OCI-LY1 (cell line): ENCODE data around the gene SPATA32.

ENCODE experiments used
- H2AFZ ChIP-seq: fragments of 200-600 bp; sonication (generic), shearing (Covaris generic); 2 replicates; pipeline ENCODE4 v1.6.0; 2014; ENCODE audit warnings: antibody characterized with exemption, mild to moderate bottlenecking, low read length
- H3F3A ChIP-seq: fragments of 200-600 bp; sonication (generic), shearing (Covaris generic); 2 replicates; pipeline ENCODE4 v1.6.0; 2014; ENCODE audit warnings: mild to moderate bottlenecking, antibody characterized with exemption, low read length, moderate library complexity; ENCODE audit not compliant: insufficient read depth
- H3K27ac ChIP-seq: fragments of 200-600 bp; sonication (generic); 2 replicates; pipeline ENCODE4 v1.5.1; 2014; ENCODE audit warnings: low read length, mixed run types, mild to moderate bottlenecking, low read depth; ENCODE audit not compliant: poor library complexity, severe bottlenecking
- H3K27me3 ChIP-seq: fragments of 200-600 bp; sonication (generic); 2 replicates; pipeline ENCODE4 v1.6.0; 2014; ENCODE audit warnings: antibody characterized with exemption, mild to moderate bottlenecking, low read length, moderate library complexity; ENCODE audit not compliant: insufficient read depth
- H3K36me3 ChIP-seq: fragments of 200-600 bp; sonication (generic); 2 replicates; pipeline ENCODE4 v1.6.1; 2014; ENCODE audit warnings: mild to moderate bottlenecking, antibody characterized with exemption, low read length, moderate library complexity, mixed read lengths; ENCODE audit not compliant: insufficient read depth
- H3K4me1 ChIP-seq: fragments of 200-600 bp; sonication (generic); 2 replicates; pipeline ENCODE4 v1.5.1; 2014; ENCODE audit warnings: mild to moderate bottlenecking, low read length, moderate library complexity; ENCODE audit not compliant: insufficient read depth, severe bottlenecking
- H3K4me2 ChIP-seq: fragments of 200-600 bp; sonication (generic), shearing (Covaris generic); 2 replicates; pipeline ENCODE4 v1.6.1; 2014; ENCODE audit warnings: low read length
- H3K4me3 ChIP-seq: fragments of 200-600 bp; sonication (generic); 2 replicates; pipeline ENCODE4 v1.5.1; 2014; ENCODE audit warnings: low read length, low read depth, mild to moderate bottlenecking, mixed read lengths; ENCODE audit not compliant: poor library complexity, severe bottlenecking
- H3K79me2 ChIP-seq: fragments of 200-600 bp; shearing (Covaris generic); 2 replicates; pipeline ENCODE4 v1.6.1; 2016; ENCODE audit warnings: mixed run types, low read length, mixed read lengths; ENCODE audit not compliant: insufficient read depth
- H3K9ac ChIP-seq: fragments of 200-600 bp; sonication (generic), shearing (Covaris generic); 2 replicates; pipeline ENCODE4 v1.6.1; 2014; ENCODE audit warnings: mild to moderate bottlenecking, low read length, mixed read lengths
- H3K9me2 ChIP-seq: fragments of 200-600 bp; sonication (generic), shearing (Covaris generic); 2 replicates; pipeline ENCODE4 v1.6.1; 2014; ENCODE audit warnings: low read depth, mild to moderate bottlenecking, low read length, mixed read lengths
- H3K9me3 ChIP-seq: fragments of 200-600 bp; shearing (Covaris generic); 2 replicates; pipeline ENCODE4 v1.6.1; 2014; ENCODE audit warnings: low read length, mixed read lengths
- H4K20me1 ChIP-seq: fragments of 200-600 bp; sonication (generic), shearing (Covaris generic); 2 replicates; pipeline ENCODE4 v1.6.0; 2016; ENCODE audit warnings: mild to moderate bottlenecking, low read length; ENCODE audit not compliant: insufficient read depth
- EZH2 ChIP-seq: fragments of 200-600 bp; sonication (generic), shearing (Covaris generic); IDR thresholded peaks from 2 replicates; pipeline ENCODE4 v1.8.0; 2017; ENCODE audit warnings: borderline replicate concordance, mixed run types, mild to moderate bottlenecking, antibody characterized with exemption, low read length, moderate library complexity, mixed read lengths
- TF ChIP-seq, protein P1 (sequence below): fragments of 200-600 bp; sonication (generic), shearing (Covaris generic); IDR thresholded peaks from 2 replicates; pipeline ENCODE4 v1.5.1; 2017; ENCODE audit warnings: mild to moderate bottlenecking, antibody characterized with exemption, low read length, moderate library complexity, mixed read lengths

The SPATA32 gene

GRCh38 chr17:45296833-45297124 lies 34.9 kb upstream of the SPATA32 start:
- Histone ChIP-seq H4K20me1 (no peaks in the 10 kb centered on the region), H3K4me2 (no peak overlapping the region), H3K4me1 (peaks cover 40% of the 10 kb centered on the region), H3K9ac (no peak overlapping the region), H2AFZ (no peak overlapping the region), H3K27ac (peak overlapping the region; percentile 13), H3K9me3 (no peaks in the 10 kb centered on the region), H3K9me2 (no peaks in the 10 kb centered on the region), H3F3A (no peaks in the 10 kb centered on the region), H3K36me3 (no peaks in the 10 kb centered on the region), H3K79me2 (no peaks in the 10 kb centered on the region), H3K27me3 (no peaks in the 10 kb centered on the region), H3K4me3 (no peak overlapping the region)
- TF ChIP-seq, protein P1, sequence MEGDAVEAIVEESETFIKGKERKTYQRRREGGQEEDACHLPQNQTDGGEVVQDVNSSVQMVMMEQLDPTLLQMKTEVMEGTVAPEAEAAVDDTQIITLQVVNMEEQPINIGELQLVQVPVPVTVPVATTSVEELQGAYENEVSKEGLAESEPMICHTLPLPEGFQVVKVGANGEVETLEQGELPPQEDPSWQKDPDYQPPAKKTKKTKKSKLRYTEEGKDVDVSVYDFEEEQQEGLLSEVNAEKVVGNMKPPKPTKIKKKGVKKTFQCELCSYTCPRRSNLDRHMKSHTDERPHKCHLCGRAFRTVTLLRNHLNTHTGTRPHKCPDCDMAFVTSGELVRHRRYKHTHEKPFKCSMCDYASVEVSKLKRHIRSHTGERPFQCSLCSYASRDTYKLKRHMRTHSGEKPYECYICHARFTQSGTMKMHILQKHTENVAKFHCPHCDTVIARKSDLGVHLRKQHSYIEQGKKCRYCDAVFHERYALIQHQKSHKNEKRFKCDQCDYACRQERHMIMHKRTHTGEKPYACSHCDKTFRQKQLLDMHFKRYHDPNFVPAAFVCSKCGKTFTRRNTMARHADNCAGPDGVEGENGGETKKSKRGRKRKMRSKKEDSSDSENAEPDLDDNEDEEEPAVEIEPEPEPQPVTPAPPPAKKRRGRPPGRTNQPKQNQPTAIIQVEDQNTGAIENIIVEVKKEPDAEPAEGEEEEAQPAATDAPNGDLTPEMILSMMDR = no peak
- TF ChIP-seq EZH2 = no peak

- Histone ChIP-seq H3K9me2 (no peaks in the 10 kb centered on the region), H4K20me1 (no peaks in the 10 kb centered on the region), H3K9me3 (no peaks in the 10 kb centered on the region), H3F3A (no peaks in the 10 kb centered on the region), H3K36me3 (no peaks in the 10 kb centered on the region), H3K4me2 (no peak overlapping the region), H3K4me1 (peaks cover 41% of the 10 kb centered on the region), H2AFZ (no peak overlapping the region), H3K4me3 (no peak overlapping the region), H3K79me2 (no peaks in the 10 kb centered on the region), H3K9ac (no peak overlapping the region), H3K27me3 (no peaks in the 10 kb centered on the region), H3K27ac (peak overlapping the region; percentile 13)
- TF ChIP-seq EZH2 = no peak
- TF ChIP-seq, protein P1 = no peak
Observed at GRCh38 chr17:45296003-45296832, 34.3 kb upstream of the SPATA32 start.

- no peaks in the 10 kb centered on the region for H3K79me2 ChIP-seq
- H3K9me2 ChIP-seq = no peaks in the 10 kb centered on the region
- no peaks in the 10 kb centered on the region for H3K9me3 ChIP-seq
- H3K4me2 ChIP-seq = no peak overlapping the region
- H3F3A ChIP-seq = no peaks in the 10 kb centered on the region
- H3K4me1 ChIP-seq = peaks cover 38% of the 10 kb centered on the region
- H3K36me3 ChIP-seq = peaks cover 10% of the 10 kb centered on the region; the same call in 1 of the 2 replicates
- H3K27me3 ChIP-seq = no peaks in the 10 kb centered on the region
- H4K20me1 ChIP-seq = no peaks in the 10 kb centered on the region
- no peak overlapping the region for H3K9ac ChIP-seq
- no peak overlapping the region for H3K4me3 ChIP-seq
- TF ChIP-seq, protein P1 = no peak
- TF ChIP-seq EZH2 = no peak
- no peak overlapping the region for H3K27ac ChIP-seq
- H2AFZ ChIP-seq = no peak overlapping the region
Observed at GRCh38 chr17:45294506-45294905, 32.6 kb upstream of the SPATA32 start.
